GM19193 (cell line): ENCODE measurements around the gene SPOCK1.

ENCODE experiments used
- POLR2A ChIP-seq: IDR thresholded peaks from 4 replicates; pipeline ENCODE4 v1.6.1; 2011; ENCODE audit not compliant: insufficient read depth, insufficient read length; ENCODE audit errors: extremely low read depth

Gene SPOCK1

DNA sequence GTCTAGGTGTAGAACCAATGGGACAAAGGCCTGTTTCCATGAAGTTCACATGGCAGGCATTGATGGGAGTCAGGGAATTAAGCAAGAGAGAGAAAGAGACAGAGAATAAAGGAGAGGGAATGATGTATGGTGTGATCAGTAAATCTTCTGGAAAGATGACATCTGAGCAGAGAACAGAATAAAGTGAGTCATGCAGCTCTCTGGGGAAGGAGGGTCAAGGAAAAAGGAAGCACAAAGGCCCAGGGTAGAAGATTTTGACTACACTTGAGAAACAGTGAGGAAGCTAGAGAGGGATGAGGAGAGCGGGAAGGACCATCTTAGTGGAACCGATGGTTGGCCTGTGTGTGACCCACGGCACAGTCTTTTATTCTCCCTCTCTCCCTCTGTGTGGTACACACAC lies 425.9 kb downstream of the SPOCK1 start:
- TF ChIP-seq POLR2A = no peak

DNA sequence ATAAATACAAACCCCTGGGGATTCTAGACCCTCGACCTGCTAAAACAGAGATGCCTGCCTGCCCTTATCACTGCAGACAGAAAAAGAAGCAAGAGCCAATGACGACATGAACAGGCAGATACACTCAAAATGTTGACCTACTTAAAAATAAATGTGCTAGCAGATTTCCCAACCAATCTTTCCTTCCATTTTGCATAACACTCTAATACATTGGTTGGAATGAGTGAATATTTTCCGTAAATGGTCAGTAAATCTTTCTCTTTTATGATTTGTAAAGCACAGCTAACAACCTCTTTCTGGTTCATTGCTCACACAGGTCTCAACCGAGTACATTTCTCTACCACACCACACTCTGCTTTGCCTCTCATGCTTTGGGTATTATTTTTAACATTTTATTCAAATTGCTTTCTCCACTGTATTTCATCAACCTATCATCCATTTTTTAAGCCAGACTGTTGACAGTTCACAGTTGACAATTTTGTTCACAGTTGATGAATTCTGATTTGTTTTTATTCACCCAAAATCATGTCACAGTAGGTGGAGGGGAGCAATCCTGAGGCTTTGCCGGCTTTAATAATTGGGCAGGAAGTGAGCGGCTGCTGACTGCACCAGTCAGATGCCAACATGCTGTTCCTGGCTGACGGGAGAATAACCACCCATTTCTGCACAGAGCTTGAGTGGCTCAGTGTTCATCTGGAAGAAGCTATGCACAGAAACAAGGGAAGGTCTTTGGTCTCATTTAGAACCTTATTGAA lies 426.6 kb downstream of the SPOCK1 start:
- no peak for TF ChIP-seq POLR2A

DNA sequence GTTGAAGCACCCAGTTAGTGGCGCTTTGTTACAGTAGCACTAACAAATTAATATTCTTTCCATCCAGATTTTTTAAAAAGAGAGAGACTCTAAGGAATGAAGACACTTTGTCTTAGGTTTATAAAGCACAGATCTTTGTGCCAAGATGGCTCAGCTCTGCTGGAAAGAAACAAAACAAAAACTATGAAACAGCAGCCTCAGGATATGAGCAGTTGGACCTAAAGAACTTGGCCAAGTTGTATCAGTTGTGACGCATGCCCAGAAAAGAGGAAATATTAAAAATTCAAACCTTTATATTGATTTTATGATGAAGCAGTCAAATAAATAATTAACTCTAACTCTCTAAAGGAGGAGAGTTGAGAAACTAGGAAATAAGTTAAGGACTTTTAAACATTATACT lies 427.2 kb downstream of the SPOCK1 start:
- no peak for TF ChIP-seq POLR2A

DNA sequence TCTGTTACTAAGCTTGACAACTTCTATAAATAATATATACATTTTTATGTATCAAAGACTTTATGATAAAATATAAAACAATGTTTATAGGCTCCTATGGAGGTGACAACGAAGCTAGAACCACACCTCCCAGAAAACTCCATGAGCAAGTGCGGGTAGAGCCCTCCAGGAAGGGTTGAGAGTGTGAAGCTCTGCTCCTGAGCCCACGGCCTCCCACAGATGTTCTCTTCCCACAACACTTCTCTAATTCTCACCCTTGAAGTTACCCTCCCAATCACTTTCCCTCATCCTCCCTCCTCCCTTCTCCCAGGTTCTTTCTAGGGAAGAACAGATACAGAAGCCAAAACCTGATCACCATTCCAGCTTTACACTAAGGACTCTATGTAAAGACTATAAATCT lies 427.6 kb downstream of the SPOCK1 start:
- TF ChIP-seq POLR2A = no peak

DNA sequence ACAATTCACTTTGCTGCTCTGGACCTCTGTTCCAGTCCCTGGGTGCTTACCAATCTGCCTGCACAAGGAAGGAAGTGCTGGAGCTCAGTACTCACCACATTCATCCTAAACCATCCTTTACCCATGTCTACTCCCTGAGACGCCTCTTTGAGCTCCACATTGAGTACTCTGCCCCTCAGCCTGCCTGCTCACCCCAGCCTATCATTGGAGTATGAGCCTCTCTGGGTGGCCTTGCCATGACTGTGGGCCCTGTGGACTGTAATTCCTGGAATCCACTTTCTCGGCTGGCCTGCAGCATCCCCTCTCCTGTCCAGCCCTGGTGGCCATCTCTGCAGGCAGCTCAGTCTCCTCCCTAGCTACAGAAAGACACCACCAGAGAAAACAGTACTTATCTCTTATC lies 428.6 kb downstream of the SPOCK1 start:
- TF ChIP-seq POLR2A = no peak

DNA sequence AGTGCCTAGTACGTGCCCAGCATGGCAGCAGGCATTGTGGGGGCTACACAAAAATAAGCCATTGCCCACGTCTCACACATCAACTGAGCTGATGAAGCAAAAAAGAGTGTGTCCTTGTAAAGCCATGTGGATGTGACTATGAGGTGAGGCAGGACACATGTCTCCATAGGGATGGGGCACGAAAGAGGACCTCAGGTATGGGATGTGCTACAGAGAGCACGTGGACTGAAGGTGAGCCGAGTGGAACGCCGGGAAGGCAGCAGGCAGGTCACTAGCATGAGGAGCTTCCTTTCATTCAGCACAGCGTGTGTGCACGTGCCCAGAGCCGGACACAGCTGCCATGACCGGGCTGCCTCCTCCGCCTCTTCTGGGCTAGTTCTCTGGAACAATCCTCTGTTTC lies 429.8 kb downstream of the SPOCK1 start:
- no peak for TF ChIP-seq POLR2A

DNA sequence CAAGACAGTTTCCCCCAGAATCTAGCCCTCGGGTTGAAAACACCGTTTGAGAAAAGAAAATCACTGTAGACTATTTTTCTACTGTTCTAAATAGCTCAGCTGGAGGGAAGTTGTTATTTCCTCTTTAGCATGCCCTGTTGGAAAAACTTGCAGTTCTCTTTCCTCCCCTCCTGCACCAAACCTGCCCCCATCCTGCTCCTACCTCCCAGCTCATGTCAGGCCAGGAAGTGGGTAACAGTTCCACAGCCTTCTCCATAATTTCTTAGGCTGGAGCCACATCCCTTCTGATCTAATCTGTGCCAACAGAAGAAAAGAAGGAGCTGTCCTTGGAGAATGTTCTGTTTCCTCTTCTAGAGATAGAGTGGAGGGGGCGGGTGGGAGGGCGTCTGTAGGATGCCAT lies 437.7 kb downstream of the SPOCK1 start:
- no peak for TF ChIP-seq POLR2A

DNA sequence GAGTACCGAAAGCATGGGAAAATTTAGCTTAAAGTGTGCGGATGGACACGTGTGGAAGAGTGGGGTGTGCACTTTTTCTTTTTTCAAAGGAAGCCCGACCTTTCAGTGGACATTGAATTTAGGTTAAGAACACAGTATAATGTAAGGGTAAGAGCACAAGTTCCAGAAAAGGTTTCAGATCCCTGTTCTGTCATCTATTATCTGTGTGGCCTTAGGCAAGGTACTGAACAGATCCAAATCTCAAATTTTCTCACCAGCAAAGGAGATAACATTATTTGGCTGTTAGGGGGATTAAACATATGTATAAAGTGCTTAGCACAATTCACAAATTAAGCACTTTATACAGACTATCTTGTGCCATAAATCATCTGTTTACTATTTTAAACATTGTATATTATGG lies 441.0 kb downstream of the SPOCK1 start:
- no peak for TF ChIP-seq POLR2A

DNA sequence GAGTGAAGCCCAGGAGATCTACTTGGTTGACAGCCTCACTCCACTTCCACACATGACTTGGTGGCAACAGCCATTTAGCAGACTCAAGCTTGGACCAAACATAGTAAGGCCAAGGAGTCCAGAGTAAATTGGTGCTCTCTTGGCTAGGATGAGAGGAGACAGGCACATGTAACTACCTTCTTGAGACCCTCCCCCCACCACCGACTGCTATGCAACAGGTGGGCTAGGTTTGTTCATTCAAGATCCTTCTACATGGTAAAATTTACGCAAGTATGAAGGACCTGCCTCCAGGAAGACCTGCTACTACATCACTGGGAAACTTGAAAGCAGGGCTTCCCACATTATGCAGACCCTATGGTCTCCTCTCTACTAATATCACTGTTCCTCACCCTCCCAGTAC lies 442.4 kb downstream of the SPOCK1 start:
- TF ChIP-seq POLR2A = no peak

DNA sequence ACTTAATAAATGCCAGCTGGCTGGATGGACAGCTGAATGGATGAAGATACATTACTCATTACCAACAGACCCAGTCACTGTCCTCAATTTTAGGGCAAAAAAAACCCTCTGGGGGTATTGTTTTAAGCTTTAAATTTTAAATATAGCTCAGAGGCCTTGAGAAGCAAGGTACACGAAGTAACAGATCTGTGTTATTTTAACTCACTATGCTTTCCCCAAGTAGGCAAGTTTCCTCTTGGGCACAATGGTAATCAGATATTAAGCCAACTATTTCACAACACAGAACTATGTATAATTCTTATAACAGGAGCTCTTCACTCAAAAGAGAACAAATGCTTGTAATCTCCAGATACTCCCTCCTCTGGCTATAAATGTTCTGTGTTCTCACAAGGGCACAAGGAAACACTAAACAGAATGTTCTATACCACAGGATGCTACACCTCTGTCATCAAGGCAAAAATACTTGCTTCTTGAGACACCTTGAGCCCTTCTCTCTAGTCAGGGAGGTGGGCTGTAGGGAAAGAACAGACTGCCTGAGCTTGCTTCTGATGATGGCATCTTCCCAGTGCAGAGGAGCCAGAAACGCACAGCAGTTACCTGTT lies 443.8 kb downstream of the SPOCK1 start:
- no peak for TF ChIP-seq POLR2A

DNA sequence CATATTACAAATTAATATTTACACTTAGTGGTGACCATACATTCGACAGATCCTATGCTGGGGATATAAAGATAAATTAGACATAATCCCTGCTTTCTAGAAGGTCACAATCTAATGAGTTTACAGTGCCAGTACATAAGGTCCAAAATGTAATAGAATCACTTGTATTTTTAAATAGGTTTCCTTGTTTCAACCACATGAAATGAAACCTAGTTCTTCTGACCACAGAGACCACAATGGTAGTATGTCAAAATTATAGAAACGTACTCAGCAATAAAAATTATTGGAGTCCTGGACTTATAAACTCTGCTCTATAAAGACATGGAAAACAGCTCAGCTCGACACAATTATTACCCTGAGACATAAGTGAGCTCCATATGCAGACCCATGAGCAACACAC lies 444.3 kb downstream of the SPOCK1 start:
- no peak for TF ChIP-seq POLR2A

DNA sequence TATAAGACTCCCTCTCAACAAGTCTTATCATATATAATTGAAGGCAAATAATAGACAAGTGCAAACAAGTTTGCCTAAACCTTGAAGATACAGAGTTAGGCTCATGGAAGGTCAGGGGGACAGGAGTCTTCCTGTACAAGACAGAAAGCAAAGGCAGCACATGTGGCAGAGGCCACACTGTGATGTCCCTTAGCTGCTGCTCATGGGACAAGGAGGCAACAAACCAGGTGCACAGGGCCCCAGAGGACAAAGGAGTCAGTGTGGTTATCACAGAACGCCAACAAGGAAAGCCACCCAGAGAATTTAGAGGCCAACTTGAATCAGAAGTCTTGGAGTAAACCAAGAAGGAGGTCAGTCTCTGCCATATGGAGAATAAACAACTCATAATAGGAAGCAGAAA lies 444.8 kb downstream of the SPOCK1 start:
- no peak for TF ChIP-seq POLR2A

DNA sequence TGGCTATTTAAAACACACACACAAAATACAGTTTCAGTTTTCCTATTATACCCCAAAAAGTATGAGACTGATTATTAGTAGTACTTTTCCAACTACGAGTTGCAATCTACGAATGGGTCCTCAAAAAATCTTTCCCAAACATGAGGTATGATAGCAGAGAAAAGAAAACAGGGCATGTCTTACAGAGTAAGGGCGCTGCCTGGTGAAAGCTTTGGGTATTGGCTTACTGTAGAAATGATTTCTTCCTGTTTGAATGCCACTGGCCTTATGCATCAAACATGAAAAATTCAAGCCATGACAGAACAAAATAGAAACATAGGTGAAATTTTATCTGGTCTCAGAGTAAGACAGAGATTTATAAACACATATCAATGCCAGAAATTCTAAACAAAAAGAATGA lies 448.0 kb downstream of the SPOCK1 start:
- TF ChIP-seq POLR2A = no peak

DNA sequence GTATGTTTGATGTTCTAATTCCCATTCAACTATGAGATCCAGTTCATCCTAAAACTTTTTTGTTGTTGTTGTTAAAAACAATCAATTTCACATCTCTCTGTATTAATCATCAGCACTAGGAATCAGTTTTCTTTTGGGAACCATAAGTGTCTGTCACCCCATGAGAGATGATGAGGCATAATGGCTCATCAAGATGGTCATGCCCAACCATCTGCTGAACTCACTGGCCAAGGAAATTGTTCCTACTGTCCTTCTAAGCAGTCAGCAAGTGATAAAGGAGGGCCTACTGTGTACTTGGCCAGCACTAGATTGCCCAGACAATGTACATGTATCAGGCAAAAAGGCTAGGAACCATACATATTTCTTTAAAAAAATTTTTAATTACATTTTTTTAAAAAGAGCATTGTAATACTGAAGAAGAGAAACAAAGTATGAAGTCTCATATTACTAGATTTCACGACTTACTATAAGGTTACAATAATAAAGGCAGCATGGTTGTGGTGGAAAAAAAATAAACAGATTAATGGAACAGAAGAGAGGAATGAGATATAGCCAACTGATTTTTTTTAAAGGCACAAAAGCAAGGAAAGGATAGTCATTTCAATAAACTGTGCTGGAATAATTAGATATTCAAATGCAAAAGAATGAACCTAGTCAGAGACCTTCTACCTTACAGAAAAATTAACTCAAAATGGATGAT lies 458.3 kb downstream of the SPOCK1 start:
- TF ChIP-seq POLR2A = no peak

DNA sequence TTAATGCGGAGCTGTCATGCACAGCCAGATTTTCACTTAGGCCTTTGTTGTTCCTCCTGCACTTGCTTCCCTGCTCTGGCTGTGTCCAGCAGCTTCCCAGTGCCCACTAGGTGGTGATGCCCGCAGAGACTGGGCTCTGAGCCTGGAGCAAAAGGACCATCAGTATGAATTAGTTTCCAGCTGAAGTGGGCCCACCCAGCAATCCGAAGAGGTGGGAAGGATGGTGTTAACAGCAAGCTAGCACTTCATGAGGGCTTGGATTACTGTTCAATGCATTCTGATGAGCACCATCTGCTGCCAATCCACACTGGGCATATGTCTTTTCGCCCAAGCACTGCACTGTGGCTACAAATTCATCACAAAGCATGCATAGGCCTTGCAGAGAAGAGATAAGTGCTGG lies 459.1 kb downstream of the SPOCK1 start:
- TF ChIP-seq POLR2A = no peak

DNA sequence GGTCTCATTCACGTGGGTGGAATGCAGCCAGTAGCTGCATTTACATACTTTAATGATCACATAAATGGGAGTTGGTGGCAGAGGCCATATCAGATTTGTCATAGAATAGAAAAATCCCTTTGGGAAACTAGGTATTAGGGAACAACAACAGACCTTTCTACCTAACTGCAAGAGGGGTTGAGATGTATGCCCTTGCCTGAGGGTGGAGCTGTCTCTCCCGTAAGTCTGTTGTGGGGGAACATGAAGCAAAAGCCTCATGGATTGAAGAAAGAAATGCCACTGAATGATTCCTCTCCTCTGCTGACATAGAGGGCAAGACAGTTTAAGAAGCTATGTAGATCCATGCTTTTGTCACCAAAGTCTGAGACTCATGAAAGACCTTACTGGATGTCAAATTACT lies 461.3 kb downstream of the SPOCK1 start:
- TF ChIP-seq POLR2A = no peak

DNA sequence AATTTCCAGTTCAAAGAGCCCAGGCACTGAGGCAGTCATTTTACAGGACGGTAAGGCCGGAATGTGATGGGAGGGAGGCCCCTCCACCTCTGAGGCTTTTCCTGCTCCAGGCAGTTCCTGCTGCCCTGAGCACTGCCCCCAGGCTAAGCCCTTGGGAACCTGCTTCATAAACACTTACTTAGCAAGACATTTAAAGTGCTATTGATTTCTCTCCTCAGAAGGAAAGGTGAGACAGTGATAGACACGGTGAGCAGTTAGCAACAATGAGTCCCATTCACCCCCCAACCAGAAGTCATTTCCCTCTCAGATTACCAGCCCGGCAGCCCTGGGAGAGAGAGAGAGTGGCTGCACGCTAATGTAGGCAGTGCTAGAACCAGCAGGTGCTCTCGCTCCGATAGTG lies 462.5 kb downstream of the SPOCK1 start:
- TF ChIP-seq POLR2A = no peak

DNA sequence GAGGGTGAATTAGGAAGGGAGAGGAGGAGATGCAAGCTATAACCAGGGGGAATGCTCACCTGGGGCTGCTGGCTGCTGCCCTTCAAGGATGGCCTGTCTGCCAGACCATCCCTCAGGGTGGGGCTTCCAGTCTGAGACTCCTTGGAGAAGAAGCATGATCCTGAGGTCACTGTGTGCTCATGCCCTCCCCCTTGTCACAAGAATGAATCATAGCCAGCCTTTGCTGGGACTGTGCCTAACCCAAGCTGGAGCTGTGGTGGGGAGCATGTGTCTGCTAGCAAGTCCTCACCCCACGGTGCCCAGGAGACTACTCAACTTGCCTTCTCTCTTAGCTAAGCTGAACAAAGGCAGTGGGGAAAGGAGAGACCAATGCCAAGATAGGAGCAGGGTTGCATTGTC lies 463.6 kb downstream of the SPOCK1 start:
- no peak for TF ChIP-seq POLR2A
